GM06990 (cell line): ENCODE measurements around the gene ZNF302.

Source experiments
- DNase-seq: peaks from one replicate; pipeline ENCODE4 v3.0.0-alpha.2; 2011; ENCODE audit not compliant: insufficient read length; ENCODE audit errors: extremely low read depth
- H3K27me3 ChIP-seq: replicated peaks from 2 replicates; pipeline ENCODE4 v1.6.0; 2011; ENCODE audit warnings: low read length; ENCODE audit not compliant: control insufficient read depth, insufficient read depth
- H3K36me3 ChIP-seq: 2 replicates; pipeline ENCODE4 v1.5.1; 2011; ENCODE audit warnings: low read length; ENCODE audit not compliant: control insufficient read depth, insufficient read depth
- H3K4me3 ChIP-seq: replicated peaks from 2 replicates; pipeline ENCODE4 v1.5.1; 2011; ENCODE audit warnings: low read depth, mild to moderate bottlenecking, control low read depth, low read length
- CTCF ChIP-seq: IDR thresholded peaks from 2 replicates; pipeline ENCODE4 v1.5.1; 2011; ENCODE audit warnings: low read length, control low read depth, mild to moderate bottlenecking, inconsistent platforms; ENCODE audit not compliant: insufficient read depth, poor library complexity, severe bottlenecking

The ZNF302 gene

GRCh38 chr19:34733266-34733745, 55.8 kb downstream of the ZNF302 start:
- H3K36me3 ChIP-seq: no peaks in the 10 kb centered on the region
- no peaks in the 10 kb centered on the region for H3K27me3 ChIP-seq

GRCh38 chr19:34733746-34734536, 56.5 kb downstream of the ZNF302 start, which contains the start of gene ZNF181:
ZNF181 (plus strand) TSS chr19:34734243; CDS start chr19:34735038, 795 bp downstream.
- H3K27me3 ChIP-seq: no peaks in the 10 kb centered on the region
- no peak for TF ChIP-seq CTCF
- peak within 1 kb of the TSS; percentile 83 for H3K4me3 ChIP-seq
- no peaks in the 10 kb centered on the region for H3K36me3 ChIP-seq
- DNase-seq: peak; percentile 87

More at GRCh38 chr19:34733266-34733745, 55.8 kb downstream of the ZNF302 start:
- no peak for DNase-seq
- TF ChIP-seq CTCF: no peak
- H3K4me3 ChIP-seq: peak overlapping the region; percentile 83

GRCh38 chr19:34734537-34735103, 57.1 kb downstream of the ZNF302 start:
- H3K27me3 ChIP-seq: no peaks in the 10 kb centered on the region
- peak overlapping the region; percentile 83 for H3K4me3 ChIP-seq
- no peak for TF ChIP-seq CTCF
- no peak for DNase-seq
- H3K36me3 ChIP-seq: peaks cover 2% of the 10 kb centered on the region; the same call in 1 of the 2 replicates
